Medulla oblongata (tissue), 1 donor: ENCODE data around the gene CYSLTR2.
"Not testable (repeated sequence)": the region's sequence is repeated elsewhere in the genome, so short reads cannot be mapped to it uniquely, and the experiment has no call there.

ENCODE experiments used
- DNase-seq: peaks from one replicate; pipeline ENCODE4 v3.0.0-alpha.2; 2015; ENCODE audit errors: extremely low spot score

CYSLTR2 gene

DNA sequence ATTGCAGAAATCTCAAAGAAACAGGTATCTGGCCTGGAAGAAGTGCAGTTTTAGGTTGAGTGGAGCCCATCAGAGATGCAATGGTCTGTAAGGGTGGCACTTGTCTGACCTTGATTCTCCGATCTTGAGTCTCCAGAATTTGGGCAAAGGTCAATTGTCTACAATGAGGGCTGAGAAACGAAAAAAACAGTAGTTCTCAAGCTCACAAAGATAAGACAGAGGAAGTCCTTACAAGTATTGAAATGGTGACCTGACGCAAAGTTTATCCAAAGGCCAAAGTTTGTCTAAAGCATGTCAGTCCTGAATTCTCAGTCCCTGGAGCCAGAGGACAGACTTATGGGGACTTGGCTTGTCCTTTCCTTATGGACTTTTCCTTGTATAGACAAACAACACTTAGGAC, 40.3 kb downstream of the CYSLTR2 start:
- DNase-seq: no peak

DNA sequence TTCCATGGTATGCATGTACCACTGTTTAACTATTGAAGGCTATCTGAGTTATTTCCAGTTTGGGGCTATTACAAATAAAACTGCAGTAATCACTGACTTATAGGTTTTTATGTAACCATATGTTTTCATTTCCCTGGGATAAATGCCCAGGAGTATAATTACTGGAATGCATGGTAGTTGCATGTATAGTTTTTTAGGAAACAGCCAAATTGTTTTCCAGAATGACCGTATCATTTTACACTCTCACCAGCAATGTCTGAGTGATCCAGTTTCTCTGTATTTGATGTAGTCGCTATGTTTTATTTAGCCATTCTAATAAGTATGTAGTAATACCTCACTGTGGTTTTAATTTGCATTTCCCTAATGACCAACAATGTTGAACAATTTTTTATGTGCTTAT, 42.0 kb downstream of the CYSLTR2 start:
- DNase-seq: no peak

DNA sequence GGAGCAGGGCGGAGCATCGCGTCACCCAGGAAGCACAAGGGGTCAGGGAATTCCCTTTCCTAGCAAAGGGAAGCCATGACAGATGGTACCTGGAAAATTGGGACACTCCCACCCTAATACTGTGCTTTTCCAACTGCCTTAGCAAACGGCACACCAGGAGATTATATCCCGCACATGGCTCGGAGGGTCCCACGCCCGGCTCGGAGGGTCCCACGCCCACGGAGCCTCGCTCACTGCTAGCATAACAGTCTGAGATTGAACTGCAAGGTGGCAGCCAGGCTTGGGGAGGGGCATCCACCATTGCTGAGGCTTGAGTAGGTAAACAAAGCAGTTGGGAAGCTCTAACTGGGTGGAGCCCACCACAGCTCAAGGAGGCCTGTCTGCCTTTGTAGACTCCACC, 42.9 kb downstream of the CYSLTR2 start:
- DNase-seq: not testable (repeated sequence)

DNA sequence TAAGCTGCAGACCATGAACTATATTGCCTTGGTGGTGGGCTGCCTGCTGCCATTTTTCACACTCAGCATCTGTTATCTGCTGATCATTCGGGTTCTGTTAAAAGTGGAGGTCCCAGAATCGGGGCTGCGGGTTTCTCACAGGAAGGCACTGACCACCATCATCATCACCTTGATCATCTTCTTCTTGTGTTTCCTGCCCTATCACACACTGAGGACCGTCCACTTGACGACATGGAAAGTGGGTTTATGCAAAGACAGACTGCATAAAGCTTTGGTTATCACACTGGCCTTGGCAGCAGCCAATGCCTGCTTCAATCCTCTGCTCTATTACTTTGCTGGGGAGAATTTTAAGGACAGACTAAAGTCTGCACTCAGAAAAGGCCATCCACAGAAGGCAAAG, 53.7 kb downstream of the CYSLTR2 start:
- DNase-seq: no peak

DNA sequence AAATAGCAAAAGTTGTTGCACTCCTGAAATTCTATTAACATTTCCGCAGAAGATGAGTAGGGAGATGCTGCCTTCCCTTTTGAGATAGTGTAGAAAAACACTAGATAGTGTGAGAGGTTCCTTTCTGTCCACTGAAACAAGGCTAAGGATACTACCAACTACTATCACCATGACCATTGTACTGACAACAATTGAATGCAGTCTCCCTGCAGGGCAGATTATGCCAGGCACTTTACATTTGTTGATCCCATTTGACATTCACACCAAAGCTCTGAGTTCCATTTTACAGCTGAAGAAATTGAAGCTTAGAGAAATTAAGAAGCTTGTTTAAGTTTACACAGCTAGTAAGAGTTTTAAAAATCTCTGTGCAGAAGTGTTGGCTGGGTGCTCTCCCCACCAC, 55.0 kb downstream of the CYSLTR2 start:
- DNase-seq: no peak

DNA sequence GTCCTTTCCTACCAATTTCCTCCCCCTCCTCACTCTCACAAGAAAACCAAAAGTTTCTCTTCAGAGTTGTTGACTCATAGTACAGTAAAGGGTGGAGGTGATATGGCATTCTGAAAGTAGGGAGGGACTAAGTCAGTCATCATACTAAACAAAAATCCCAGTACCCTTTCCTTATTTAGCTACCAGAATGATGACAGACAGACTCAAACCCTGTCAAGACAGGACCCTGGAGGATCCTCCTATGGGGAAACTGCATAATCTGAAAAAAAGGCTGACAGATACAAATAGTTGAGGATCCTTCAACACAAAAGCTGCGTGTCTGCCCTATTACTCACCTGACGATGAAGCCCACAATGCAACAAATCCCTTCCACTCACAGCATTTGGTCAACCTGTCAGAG, 55.5 kb downstream of the CYSLTR2 start:
- no peak for DNase-seq

DNA sequence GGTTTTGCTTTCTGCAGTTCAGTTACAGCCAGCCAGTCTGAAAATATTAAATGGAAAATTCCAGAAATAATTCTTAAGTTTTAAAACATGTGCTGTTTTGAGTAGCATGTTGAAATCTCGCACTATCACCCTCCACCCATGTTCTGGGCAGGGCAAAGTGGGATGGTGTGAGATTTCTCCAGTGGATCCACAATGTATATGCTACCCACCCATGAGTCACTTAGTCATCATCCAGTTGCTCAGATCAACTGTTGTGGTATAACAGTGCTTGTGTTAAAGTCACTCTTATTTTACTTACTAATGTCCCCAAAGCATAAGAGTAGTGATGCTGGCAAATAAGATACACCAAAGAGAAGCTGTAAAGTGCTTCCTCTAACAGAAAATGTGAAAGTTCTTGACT, 56.4 kb downstream of the CYSLTR2 start:
- DNase-seq: no peak

DNA sequence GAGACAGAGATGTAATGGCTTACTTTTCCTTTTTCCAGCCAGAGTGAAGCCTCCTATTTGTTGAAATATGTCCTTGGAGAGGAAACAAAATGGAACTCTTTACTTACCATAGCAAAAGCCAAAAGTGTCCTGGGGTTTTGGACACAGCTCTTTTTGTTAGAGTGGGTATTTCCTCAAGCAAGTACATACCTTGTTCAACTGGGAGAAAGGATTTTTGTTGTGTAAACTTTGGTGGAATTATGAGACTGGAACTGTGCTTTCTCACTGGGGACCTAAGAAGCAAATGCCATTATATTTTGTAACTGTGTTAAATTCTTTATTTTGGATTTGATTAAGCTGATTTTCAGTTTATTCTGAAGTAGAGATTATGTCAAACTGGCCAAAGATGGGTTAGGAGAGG, 58.4 kb downstream of the CYSLTR2 start:
- no peak for DNase-seq

DNA sequence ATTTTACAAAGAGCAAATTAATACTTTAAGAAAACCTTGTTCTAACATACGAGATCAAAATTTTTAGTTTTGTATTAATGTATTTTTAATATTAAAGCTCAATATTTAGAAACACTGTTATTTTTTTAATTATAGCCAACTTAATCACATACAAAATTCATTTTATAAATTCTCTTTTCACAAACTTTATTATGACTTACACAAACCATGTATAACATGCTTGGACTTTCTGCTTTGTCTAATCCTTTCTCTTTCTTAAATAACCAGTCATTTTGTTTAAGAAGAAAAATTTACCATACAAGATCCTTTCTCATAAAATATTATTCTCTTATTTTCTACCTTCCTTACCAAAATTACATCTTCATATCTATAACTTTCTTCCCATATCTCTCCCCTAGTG, 62.2 kb downstream of the CYSLTR2 start:
- no peak for DNase-seq

DNA sequence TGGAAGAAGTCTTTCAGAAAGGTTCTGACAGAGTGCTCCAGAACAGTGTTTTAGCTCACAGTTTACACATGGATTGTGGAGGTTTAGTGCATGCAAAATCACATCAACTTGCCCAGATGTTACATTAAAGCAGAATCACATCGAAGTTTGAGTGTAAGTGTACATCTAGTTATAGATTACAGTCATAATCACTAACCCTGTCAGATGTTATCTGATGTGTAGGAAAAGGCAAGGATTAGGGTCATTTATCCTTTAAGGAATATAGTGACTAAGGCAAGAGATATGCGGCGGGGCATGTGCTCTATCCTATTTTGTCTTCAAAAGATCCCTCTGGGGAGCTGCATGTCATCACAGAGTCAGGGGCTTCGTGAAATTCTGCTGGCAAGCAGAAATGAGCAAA, 66.9 kb downstream of the CYSLTR2 start:
- DNase-seq: no peak

DNA sequence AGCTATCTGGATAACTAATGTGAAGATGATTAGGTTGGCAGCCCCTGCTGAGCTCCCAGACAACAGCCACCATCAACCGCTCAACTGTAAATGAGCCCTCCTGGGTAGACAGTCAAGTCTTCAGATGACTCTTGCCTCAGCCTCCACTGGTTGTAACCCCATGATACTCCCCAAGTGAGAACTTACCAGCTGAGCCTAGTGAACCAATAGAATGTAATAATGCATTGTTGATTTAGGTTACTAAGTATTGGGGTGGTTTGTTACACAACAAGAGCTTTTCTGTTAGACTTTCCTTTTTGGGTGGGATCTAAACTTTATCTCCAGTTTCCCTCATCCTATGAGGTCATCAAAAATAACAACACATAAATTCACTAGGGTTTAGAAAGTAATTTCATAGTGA, 69.4 kb downstream of the CYSLTR2 start:
- no peak for DNase-seq

DNA sequence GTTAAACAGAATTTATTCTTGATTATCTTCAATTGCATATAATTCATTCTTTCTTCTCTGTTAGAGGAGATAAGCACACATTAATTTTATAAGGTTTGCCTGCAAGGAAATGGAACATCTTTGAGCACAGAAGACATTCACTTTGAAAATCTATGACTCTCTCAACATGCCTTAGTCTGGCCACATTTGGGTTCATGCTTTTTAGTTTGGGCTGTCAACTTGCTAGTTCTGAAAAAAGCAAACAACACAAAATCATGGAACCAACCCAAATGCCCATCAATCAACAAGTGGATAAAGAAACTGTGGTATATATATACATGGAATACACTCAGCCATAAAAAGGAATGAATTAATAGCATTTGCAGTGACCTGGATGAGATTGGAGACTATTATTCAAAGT, 71.5 kb downstream of the CYSLTR2 start:
- DNase-seq: no peak

DNA sequence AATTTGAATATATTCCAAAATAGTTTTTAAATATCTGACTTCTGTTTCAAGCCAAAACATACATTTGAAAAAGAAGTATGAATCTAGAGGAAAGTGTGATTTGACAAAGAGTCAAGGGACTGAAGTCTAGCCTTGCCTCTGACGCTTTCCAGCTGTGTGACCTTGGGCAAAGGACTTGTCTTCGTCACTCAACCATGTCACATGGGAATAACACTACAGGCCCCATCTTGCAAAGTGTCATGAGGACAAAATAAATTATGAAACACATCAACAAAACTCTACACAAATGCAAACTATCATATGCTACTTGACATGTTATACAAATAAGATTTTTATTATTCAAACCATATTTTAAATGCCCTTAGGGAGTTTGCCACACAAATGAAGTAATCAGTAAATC, 73.0 kb downstream of the CYSLTR2 start:
- DNase-seq: no peak

DNA sequence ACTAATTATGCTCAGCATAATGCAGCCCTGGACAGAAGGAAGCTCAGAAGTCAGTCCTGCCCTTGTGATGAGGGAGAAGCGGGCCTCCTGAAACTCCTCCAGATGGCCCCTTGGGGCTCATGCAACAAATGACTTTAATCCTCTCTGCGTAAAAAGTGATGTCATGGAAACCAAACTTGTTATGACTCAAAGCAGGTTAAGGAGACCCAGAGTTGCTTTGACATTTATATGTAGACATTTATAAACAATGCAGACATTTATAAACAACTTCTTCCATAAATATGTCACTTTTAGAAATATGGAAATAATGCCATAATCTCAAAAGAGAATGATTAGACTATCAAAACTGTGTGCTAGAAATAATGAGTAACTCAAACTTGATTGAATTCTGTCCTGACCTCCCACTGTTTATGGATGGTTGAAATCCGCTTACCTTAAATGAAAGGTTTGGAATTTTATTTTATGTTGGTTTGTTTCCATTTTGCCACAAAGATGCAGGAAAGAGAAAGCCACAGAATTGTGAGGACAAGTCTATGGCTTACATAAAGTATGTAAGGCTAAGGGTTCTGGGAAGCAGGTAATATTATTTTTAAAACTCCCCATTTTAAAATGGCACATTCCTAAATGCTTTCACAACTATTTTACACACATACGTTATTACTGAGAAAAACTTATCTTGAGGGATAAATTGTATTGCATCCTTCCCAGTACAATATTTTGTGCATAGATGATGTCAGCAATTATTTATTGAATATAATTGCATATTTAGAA, 73.7 kb downstream of the CYSLTR2 start:
- no peak for DNase-seq

DNA sequence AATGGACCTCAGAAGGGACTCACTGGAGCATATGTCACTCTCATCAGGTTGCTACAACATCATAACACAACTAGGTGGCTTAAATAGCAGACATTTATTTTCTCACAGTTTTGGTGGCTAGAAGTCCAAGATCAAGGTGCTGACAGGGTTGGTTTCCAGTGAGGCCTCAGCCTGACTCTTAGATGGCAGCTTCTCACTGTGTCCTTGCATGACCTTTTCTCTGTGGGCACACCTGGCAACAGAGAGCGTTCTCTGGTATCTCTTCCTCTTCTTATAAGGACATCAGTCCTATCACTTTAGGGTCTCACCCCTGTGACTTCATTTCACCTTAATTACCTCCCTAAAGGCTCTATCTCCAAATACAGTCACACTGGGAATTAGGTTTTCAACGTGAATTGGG, 74.5 kb downstream of the CYSLTR2 start:
- DNase-seq: no peak

DNA sequence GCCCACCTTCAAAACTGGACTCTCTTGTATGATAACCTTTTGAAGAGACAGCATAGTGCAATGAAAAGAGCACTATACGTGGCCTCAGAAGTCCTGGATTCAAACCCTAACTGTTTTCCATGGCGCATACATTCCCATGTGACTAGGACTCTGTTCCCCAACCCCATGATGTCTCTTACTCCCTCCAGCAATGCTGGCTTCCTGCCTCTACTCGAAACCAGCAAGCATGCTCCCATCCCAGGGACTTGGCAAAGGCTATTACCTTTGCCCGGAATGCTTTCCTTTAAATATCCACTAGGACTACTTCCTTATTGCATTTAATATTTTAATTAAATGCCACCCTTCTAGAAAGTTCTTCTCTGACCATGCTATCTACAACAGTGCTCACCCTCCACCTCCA, 75.1 kb downstream of the CYSLTR2 start:
- no peak for DNase-seq

DNA sequence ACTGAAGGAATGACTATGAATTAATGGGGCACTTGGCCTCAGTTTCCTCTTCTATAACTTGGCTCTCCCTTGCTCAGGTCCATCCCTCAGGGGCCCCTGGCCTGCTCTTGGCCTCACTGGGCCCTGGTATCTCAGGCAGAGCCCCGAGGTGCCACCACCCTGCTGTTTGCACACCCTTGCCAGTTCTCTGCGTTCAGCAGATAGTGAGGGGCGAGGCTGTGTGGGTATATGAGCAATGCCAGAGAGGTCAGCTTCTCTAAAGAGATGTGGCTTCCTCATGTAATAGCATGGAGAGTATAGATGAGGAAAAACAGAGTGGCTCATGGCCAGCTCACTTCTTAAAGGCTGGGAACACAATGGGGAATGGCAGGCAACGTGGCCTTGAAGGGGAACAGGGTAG, 76.1 kb downstream of the CYSLTR2 start:
- DNase-seq: no peak

DNA sequence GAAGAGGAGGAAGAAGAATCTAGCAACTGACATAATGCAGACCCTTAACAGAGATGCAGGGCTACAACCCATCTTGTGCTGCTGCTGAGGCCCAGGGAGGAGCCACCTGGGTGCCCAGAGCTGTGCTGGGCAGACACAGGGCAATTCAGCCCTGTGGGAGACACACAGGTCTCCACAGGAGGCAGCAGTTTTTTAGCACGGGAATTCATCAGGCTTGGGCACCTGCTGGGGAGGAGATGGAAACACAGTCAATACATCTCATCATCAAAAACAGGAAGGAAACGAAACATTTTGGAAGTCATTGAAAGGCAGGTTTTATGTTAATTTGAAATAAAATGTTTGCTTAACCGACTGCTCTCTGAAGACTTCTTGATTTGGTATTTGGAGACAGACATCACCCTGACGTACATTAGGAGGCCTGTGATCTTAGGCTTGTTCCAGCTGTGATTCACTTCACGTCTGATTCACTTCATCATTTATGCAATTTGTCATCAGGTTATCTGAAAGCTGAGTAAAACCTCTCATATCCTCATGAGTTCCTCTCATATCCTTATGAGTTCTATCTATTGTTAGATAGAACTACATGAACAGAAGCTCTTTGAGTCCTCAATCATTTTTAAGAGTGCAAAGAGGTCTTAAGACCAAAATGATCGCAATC, 77.4 kb downstream of the CYSLTR2 start:
- no peak for DNase-seq

DNA sequence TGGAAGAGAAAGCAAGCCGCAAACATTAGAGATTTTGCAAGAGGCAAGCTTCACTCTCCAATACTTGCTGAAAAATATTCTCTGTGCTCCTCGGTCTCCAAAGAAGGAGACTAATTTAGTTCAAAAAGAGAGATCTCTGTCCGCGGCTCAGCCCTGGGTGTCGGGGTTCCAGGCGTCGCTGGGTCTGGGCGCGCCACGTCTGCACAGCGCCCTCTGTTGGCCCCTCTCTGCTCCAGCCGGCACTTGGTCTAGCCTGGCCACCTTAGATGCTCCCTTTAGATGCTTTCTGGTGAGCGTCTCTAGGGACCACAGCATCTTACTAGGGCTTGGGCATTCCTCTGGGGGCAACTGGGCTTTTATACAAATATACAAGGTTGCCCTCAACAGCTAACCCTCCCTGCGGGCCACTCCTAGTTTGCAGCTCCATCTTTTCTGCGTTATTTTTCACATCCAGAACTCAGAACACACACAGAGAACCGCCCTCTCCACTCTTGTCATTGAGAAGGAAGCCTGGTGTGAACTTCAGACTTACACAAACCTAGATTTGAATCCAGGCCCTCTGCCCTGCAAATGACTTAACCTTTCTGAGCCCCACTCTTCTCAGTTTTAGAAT, 78.3 kb downstream of the CYSLTR2 start:
- peak; percentile 28 for DNase-seq

DNA sequence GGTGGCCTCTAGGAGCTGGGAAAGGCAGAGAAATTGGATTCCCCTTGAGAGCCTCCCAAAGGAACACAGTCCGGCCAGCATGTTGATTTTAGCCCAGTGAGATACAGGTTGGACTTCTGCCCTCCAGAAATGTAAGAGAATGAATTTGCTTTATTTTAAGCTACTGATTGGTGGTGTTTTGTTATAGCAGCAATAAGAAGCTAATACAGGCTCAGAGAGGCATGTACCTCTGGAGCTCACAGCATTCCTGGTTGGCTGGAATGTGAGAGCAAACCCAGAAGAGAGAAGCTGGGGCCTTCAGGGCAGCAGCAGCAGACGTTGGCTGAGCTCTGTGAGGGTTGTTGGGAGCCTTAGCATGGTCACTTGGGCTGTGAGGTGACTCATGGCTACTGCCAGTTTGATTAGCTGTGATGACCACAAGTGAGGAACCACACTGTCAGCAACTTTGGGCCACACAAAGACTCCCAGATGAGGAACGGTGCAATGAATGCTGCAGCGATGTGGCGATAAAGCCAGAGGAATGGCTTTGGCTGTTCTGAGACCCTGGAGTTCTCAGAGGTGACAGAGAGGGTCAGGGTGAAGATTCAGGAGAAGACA, 80.1 kb downstream of the CYSLTR2 start:
- DNase-seq: no peak

DNA sequence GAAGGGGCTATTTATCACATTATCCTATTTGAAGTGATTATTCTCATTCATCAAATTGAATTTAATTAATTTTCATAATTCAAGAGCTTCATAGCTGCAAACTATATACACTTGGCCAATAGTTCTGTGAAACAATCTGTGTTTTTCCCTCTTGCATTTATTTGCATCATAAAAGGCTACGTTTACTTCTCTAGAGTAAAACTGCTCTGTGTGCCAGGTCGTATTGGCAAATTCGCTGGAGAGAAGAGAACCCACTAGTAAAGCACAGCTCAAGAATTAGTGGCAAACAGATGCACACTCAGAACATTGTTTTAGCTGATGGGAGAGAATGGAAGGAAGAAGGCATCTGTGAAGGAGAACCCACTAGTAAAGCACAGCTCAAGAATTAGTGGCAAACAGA, 81.8 kb downstream of the CYSLTR2 start:
- no peak for DNase-seq

DNA sequence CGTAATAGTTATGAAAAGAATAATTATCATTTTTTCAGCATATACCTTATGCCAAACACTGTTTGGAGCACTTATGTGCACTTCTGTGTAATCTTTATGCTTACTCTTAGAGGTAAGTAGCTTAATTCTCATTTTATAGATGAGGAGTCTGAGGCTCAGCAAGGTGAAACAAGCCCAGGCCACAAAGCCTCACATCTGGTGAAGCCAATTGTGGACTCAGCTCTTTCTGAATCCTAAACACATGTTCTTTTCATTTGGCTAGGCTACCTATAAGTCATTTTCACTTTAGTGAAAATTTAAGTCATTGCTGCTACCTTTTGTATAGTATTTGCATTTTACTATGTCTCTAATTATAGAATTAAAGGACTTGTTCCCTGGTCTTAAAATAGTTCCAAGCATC, 84.0 kb downstream of the CYSLTR2 start:
- no peak for DNase-seq

DNA sequence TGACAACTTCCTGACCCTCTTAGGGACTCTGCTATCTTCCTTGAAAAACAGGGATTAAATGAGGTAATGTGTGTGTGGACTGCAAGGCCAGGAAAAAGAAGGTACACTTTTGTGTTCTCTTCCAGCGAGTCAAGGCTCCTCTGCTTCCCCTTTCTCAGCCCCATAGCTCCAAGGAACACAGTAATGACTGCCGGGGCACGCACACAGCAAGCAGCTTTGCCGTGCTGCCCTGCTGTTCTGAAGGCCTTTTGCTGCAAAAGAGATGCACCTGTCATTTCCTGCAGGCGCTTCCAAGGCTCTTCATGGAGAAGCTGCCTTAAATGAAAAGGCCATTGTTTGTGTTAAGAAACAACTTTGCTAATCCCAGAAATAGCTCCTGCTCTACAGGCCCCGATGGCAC, 84.6 kb downstream of the CYSLTR2 start:
- DNase-seq: no peak
